ENCODE data around the gene WDR59.

DNA sequence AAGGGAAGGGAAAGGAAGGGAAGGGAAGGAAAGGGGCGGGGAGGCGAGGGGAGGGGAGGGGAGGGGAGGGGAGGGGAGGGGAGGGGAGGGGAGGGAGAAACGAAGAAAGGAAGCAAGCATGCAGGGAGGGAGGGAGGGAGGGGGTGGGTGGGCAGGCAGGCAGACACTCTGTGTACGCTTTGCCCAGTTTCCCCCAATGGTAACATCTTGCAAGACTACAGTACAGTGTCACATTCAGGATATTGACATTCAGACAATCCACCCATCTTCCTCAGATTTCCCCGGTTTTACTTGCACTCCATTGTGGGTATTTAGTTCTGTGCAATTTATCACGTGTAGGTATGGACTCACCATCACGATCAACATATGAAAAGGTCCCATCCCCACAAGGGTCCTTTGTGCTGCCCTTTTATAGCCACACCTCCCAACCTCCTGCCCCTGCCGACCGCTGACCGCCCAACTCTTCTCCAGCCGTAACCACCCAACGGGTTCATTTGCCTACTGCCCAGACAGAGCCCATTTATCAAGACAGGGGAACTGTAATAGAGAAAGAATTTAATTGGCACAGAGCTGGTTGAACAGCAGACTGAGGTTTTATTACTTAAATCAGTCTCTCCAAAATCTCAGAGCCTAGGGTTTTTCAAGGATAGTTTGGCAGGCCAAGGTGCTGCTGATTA lies 118.9 kb downstream of the WDR59 start:
- no peak for TF ChIP-seq POLR2A (IDR thresholded peaks at IDR 0.05)
- TF ChIP-seq, protein P1, sequence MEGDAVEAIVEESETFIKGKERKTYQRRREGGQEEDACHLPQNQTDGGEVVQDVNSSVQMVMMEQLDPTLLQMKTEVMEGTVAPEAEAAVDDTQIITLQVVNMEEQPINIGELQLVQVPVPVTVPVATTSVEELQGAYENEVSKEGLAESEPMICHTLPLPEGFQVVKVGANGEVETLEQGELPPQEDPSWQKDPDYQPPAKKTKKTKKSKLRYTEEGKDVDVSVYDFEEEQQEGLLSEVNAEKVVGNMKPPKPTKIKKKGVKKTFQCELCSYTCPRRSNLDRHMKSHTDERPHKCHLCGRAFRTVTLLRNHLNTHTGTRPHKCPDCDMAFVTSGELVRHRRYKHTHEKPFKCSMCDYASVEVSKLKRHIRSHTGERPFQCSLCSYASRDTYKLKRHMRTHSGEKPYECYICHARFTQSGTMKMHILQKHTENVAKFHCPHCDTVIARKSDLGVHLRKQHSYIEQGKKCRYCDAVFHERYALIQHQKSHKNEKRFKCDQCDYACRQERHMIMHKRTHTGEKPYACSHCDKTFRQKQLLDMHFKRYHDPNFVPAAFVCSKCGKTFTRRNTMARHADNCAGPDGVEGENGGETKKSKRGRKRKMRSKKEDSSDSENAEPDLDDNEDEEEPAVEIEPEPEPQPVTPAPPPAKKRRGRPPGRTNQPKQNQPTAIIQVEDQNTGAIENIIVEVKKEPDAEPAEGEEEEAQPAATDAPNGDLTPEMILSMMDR (IDR thresholded peaks at IDR 0.05), result no peak
- no peak for TF ChIP-seq EP300 (IDR thresholded peaks at IDR 0.05; ENCODE audit: low read depth)
- TF ChIP-seq POLR2AphosphoS5 (IDR thresholded peaks at IDR 0.05), result no peak

Measured in transverse colon (tissue), 4 donors.